GM12865 (cell line): ENCODE data around the gene CHKB.

Experiments
- DNase-seq: peaks from one replicate; pipeline ENCODE4 v3.0.0; 2010; ENCODE audit warnings: low read depth
- H3K4me3 ChIP-seq: 2 replicates; pipeline ENCODE4 v1.5.1; 2011; ENCODE audit warnings: mild to moderate bottlenecking, low read depth, low read length, control low read depth
- TF ChIP-seq, protein P1 (sequence below): IDR thresholded peaks from 2 replicates; pipeline ENCODE4 v1.5.1; 2011; ENCODE audit warnings: low read length, control low read depth, low read depth, inconsistent platforms; ENCODE audit not compliant: insufficient read depth; ENCODE audit errors: missing control alignments

Gene CHKB

DNA sequence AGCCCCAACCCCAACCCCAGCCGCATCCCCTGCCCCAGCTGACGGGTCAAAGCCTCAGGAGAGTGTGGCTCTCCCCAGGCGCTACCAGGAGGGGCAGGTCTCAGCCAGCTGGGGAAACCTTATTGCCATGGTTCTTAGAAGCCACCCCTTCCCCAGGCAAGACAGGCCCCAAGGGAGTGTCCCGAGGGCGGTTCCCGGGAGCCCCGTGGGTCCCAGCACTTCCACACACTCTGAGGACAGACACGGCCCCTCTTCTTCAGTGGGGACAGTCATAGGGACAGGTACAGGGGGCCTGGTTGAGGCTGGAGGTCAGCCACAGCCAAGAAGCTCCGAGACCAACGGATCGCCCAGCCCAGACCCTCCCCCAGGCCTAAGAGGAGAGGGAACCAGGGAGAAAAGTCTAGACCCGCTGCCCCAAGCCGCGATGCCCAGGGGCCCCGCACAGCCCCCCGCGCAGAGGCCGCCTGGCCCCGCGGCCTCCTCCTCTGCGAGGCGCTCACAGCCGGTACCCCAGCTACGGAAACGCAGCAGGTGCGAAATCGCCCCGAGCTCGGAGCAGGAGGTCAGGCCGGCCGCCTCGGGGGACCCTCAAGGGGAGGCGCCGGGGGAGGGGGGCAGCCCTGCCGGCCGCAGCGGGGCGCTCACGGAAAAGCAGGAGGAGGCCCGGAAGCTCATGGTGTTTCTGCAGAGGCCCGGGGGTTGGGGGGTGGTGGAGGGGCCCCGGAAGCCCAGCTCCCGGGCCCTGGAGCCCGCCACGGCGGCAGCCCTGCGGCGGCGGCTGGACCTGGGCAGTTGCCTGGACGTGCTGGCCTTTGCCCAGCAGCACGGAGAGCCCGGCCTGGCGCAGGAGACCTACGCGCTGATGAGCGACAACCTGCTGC, 34.4 kb downstream of the CHKB start:
- TF ChIP-seq, protein P1, sequence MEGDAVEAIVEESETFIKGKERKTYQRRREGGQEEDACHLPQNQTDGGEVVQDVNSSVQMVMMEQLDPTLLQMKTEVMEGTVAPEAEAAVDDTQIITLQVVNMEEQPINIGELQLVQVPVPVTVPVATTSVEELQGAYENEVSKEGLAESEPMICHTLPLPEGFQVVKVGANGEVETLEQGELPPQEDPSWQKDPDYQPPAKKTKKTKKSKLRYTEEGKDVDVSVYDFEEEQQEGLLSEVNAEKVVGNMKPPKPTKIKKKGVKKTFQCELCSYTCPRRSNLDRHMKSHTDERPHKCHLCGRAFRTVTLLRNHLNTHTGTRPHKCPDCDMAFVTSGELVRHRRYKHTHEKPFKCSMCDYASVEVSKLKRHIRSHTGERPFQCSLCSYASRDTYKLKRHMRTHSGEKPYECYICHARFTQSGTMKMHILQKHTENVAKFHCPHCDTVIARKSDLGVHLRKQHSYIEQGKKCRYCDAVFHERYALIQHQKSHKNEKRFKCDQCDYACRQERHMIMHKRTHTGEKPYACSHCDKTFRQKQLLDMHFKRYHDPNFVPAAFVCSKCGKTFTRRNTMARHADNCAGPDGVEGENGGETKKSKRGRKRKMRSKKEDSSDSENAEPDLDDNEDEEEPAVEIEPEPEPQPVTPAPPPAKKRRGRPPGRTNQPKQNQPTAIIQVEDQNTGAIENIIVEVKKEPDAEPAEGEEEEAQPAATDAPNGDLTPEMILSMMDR: no peak
- H3K4me3 ChIP-seq: no peak overlapping the region; the same call in 1 of the 2 replicates
- DNase-seq: no peak

DNA sequence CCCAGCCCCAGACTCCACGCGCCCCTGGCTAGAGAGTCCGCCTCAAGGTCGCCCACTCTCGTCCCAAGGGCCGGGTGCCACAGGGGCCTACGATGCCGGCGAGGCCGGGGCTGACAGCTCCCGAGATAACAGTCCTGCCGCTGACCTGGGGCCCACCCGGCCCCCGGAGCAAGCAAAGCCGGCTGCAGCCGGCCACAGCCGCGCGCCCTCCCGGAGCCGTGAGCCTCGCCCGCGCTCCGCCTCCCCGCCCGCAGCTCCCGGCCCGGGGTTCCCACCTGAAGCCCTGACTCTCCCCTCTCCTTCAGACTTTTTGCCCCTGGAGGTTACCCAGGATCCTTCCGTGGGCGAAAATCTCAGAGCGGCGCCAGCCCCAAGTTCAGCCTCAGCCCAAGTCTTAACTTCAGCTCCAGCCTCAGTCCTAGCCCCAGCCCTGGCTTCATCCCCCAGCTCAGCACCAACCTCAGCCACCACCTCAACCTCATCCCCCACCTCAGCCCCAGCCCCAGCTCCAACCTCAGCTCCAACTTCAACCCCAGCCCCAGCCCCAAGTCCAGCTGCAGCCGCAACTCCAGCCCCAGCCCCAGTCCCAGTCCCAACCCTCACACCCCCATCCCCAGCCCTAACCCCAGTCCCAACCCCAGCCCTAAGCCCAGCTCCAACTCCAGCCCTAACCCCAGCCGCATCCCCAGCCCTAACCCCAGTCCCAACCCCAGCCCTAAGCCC, 35.2 kb downstream of the CHKB start:
- H3K4me3 ChIP-seq: no peak overlapping the region
- no peak for DNase-seq
- TF ChIP-seq, protein P1: no peak

DNA sequence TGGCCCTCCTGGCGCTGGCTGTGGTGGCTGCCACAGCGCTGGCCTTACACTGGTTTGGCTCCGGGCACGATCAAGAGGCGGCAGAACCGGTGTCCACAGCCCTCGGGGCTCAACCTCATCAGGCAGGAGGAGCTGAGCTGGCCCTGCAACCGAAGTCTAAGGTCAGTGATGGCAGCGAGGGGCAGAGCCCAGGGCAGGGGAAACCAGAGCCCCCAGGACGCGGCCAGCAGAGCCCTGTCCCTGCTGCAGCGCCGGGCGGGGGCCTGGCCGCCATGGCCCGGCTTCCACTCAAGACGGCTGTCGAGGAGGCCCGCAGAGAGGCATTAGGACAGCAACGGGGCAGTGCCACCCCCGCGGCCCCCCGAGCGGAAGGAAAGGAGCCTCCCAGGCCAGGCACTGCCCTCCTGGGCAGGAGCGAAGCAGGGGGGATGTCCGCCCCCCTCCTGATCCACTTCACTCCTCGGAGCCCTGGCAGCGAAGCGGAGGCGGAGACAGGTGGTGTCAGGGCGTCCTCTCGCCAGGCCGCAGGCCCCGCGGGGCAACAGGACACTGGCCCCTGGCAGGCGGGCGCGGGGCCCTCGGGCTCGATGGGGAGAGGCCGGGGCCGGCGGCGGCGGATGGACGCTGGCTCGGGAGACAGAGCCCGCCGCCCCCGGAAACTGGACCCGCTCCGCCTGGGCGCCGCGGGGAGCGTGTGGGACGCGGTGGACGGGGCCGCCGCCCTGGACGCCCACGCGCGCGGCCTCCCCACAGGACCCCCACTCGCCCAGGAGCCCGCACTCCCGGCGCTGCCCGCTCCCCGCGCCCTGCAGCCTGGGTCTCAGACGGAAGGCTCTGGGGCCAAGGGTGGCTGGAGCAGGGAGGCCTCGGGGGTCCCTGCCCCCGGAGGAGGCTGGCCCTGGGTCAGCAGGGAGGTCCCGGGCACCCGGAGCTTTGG, 36.1 kb downstream of the CHKB start:
- TF ChIP-seq, protein P1: no peak
- no peak overlapping the region for H3K4me3 ChIP-seq
- no peak for DNase-seq

DNA sequence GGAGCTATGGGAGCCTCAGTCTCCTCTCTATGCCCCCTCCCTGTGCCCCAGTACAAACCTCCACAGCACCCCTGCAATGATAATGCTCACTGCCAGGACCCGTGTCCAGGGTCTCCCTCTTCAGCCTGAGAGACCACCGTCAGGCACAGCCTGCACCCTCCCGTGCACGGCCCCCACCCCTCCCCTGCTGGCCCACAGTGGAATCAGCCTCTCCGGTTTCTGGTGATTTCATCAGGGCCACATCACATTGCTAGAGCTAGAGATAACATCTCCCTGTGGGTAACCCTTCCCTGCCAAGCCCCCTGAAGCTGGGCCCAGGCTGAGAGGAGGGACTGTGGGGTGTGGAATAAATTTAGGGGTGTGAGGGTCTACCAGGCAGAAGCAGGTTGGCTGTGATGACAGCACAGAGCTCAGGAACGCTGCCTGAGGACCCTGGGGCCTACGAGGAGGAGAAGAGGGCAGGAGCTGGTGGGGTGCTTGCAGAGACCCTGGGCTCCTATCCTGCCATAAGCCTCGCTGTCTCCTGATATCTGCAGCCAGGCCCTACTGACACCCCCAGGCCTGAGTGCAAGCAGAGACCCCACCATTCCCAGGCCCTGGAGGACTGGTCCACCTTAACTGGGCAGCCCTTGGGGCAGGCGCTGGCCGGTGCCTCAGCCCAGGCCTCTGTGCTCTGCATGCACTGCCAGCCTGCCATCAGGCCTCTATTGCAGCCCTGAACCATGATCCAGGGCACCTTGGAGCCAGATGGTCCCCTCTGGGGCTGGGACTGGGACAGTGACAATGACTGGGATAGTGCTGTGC, 36.9 kb downstream of the CHKB start, which contains the start of gene KLHDC7B:
Gene KLHDC7B, plus strand, starts transcription at position 378 of the 804 bp plus-strand sequence. Its CDS starts 345 bp downstream, at position 723.
- no peak within 1 kb of the TSS for H3K4me3 ChIP-seq
- TF ChIP-seq, protein P1: peak; percentile 15
- DNase-seq: no peak

DNA sequence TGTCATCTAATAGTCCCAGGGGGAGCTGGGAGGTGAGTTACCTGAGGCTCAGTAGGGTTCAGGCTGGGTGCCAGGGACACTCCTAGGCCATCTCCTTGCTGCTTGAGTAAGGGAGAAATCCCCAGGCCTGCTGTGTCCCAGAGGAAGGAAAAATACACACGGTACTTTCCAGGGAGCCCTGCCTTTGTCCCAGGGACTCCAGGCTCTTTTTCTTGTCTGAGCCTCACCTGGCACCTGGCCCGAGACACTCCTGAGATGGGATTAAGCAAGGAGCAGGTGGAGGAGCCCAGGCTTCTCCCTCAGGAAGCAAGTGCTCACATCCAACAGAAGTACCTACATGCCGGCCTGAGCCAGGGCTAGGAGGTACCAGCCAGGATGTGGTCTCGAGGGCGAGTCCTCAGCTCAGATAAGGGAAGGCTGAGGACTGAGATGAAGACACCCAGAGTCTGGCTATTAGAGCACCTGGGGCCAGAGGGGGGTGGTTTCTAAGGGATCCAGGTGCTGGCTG, 37.8 kb downstream of the CHKB start:
- TF ChIP-seq, protein P1: no peak

More for the DNA sequence above, 37.8 kb downstream of the CHKB start:
- DNase-seq: peak; percentile 42
- H3K4me3 ChIP-seq: no peak overlapping the region
